Measurements from ENCODE around the gene HPGD.

DNA sequence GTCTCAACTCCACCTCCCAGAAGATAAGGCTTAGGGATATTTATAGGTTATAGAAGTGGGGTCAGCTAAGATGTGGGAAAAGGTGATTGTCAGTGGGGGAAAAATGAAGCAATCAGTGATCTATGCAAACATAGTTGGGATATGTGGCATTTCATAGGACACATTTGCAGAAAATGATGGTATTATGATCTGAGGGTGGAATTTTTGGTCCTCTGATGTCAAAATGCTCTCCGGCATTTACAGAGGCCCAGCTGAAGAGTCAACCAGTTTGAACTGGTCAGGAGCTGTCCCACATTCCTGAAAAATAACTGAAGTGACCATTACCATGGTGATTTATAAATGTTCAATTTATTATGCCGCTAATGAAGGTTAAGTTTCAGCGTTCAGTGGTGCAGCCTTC is 12.2 kb upstream of the HPGD start:
- TF ChIP-seq CTCF (IDR thresholded peaks at IDR 0.05; ENCODE audit: insufficient read depth, low read length, poor library complexity, severe bottlenecking): no peak
- TF ChIP-seq EZH2phosphoT487 (conservative IDR thresholded peaks at IDR 0.05; ENCODE audit: low read length): no peak

Data from SU-DHL-6 (cell line).